NCI-H1417 (cell line): Measurements from ENCODE around the gene GUCA2B.

Source experiments
- DNase-seq, 3 experiments: peaks; one replicate each; lab custom pipeline; 2025; lab: John Stamatoyannopoulos, UW

The GUCA2B gene

GRCh38 chr1:42165511-42166210 lies 12.5 kb downstream of the GUCA2B start:
- DNase-seq, result peak; percentile 76 to 94 (median 85)

GRCh38 chr1:42167611-42168390 lies 14.6 kb downstream of the GUCA2B start:
- no peak for DNase-seq

GRCh38 chr1:42168391-42168670 lies 15.1 kb downstream of the GUCA2B start:
- no peak for DNase-seq

- DNase-seq, result peak in 1 of 3 experiments; percentile 40
Observed at GRCh38 chr1:42168763-42169162, 15.6 kb downstream of the GUCA2B start.

- DNase-seq, result peak in 2 of 3 experiments; percentile 17 to 43
Observed at GRCh38 chr1:42170779-42171621, 17.8 kb downstream of the GUCA2B start.

GRCh38 chr1:42171679-42172266 lies 18.6 kb downstream of the GUCA2B start:
- DNase-seq, result no peak

GRCh38 chr1:42172381-42173133 lies 19.3 kb downstream of the GUCA2B start:
- peak in 1 of 3 experiments; percentile 18 for DNase-seq

GRCh38 chr1:42173155-42173933 lies 20.1 kb downstream of the GUCA2B start:
- peak; percentile 28 to 65 (median 41) for DNase-seq

- DNase-seq, result no peak
Observed at GRCh38 chr1:42173961-42174735, 20.9 kb downstream of the GUCA2B start.

GRCh38 chr1:42175314-42176054 lies 22.3 kb downstream of the GUCA2B start:
- no peak for DNase-seq

- peak; percentile 18 to 66 (median 23) for DNase-seq
Observed at GRCh38 chr1:42176902-42177519, 23.8 kb downstream of the GUCA2B start.

- peak; percentile 12 to 55 (median 23) for DNase-seq
Observed at GRCh38 chr1:42177541-42177981, 24.4 kb downstream of the GUCA2B start.

- DNase-seq, result no peak
Observed at GRCh38 chr1:42178249-42178648, 25.0 kb downstream of the GUCA2B start.

- no peak for DNase-seq
Observed at GRCh38 chr1:42179275-42179674, 26.1 kb downstream of the GUCA2B start.

GRCh38 chr1:42179900-42180329 lies 26.7 kb downstream of the GUCA2B start:
- peak in 1 of 3 experiments; percentile 28 for DNase-seq

- no peak for DNase-seq
Observed at GRCh38 chr1:42181687-42182086, 28.5 kb downstream of the GUCA2B start.

- no peak for DNase-seq
Observed at GRCh38 chr1:42183210-42183956, 30.2 kb downstream of the GUCA2B start.

- no peak for DNase-seq
Observed at GRCh38 chr1:42183957-42184268, 30.7 kb downstream of the GUCA2B start.
